ENCODE measurements around the gene ARHGAP8. TPM values are rescaled to one million over a fixed set of nuclear protein-coding genes. Genes with fewer than 3 reads are reported as not detected.
"Not testable (repeated sequence)": the region's sequence is repeated elsewhere in the genome, so short reads cannot be mapped to it uniquely, and the experiment has no call there.

The ARHGAP8 gene
- total RNA-seq, 6 experiments from 2014 or later, result not detected

- no peak for DNase-seq
- Mint-ChIP-seq H3K9me3 (no peaks in the 10 kb centered on the region), H3K4me1 (ENCODE audit: low read depth) (no peaks in the 10 kb centered on the region), H3K27me3 (ENCODE audit: insufficient read depth) (peaks cover 22% of the 10 kb centered on the region), H3K4me3 (no peak overlapping the region), H3K27ac (no peak overlapping the region), H3K36me3 (ENCODE audit: low read depth) (no peaks in the 10 kb centered on the region)
- no peak for TF ChIP-seq CTCF (IDR thresholded peaks at IDR 0.05)
Observed at GRCh38 chr22:44795701-44796630, 43.6 kb downstream of the ARHGAP8 start.

GRCh38 chr22:44797181-44797725 is 44.9 kb downstream of the ARHGAP8 start:
- no peak overlapping the region for H3K27ac Mint-ChIP-seq
- no peak for TF ChIP-seq CTCF (IDR thresholded peaks at IDR 0.05)

GRCh38 chr22:44799077-44799945 is 46.9 kb downstream of the ARHGAP8 start:
- no peak for TF ChIP-seq CTCF (IDR thresholded peaks at IDR 0.05)
- no peaks in the 10 kb centered on the region for H3K4me1 Mint-ChIP-seq (ENCODE audit: low read depth)
- peaks cover 20% of the 10 kb centered on the region for H3K27me3 Mint-ChIP-seq (ENCODE audit: insufficient read depth)
- no peak overlapping the region for H3K27ac Mint-ChIP-seq
- H3K4me3 Mint-ChIP-seq, result no peak overlapping the region
- no peaks in the 10 kb centered on the region for H3K9me3 Mint-ChIP-seq
- no peaks in the 10 kb centered on the region for H3K36me3 Mint-ChIP-seq (ENCODE audit: low read depth)
- no peak for DNase-seq

More at GRCh38 chr22:44797181-44797725, 44.9 kb downstream of the ARHGAP8 start:
- Mint-ChIP-seq H3K4me3 (no peak overlapping the region), H3K36me3 (ENCODE audit: low read depth) (no peaks in the 10 kb centered on the region), H3K27me3 (ENCODE audit: insufficient read depth) (peaks cover 20% of the 10 kb centered on the region), H3K4me1 (ENCODE audit: low read depth) (no peaks in the 10 kb centered on the region), H3K9me3 (no peaks in the 10 kb centered on the region)
- DNase-seq, result no peak

- not testable (repeated sequence) for H3K4me1 Mint-ChIP-seq (ENCODE audit: low read depth); H3K4me3 Mint-ChIP-seq; DNase-seq; H3K36me3 Mint-ChIP-seq (ENCODE audit: low read depth); H3K27ac Mint-ChIP-seq; H3K9me3 Mint-ChIP-seq
- peaks cover 27% of the 10 kb centered on the region for H3K27me3 Mint-ChIP-seq (ENCODE audit: insufficient read depth)
Observed at GRCh38 chr22:44799946-44800634, 47.7 kb downstream of the ARHGAP8 start.

- no peak for DNase-seq
- TF ChIP-seq CTCF (IDR thresholded peaks at IDR 0.05), result no peak
- Mint-ChIP-seq H3K27ac (no peak overlapping the region), H3K36me3 (ENCODE audit: low read depth) (no peaks in the 10 kb centered on the region), H3K4me1 (ENCODE audit: low read depth) (no peaks in the 10 kb centered on the region), H3K27me3 (ENCODE audit: insufficient read depth) (peaks cover 35% of the 10 kb centered on the region), H3K4me3 (no peak overlapping the region), H3K9me3 (no peaks in the 10 kb centered on the region; the same call in 1 of the 2 replicates)
Observed at GRCh38 chr22:44801476-44801875, 49.1 kb downstream of the ARHGAP8 start.
